RWPE1 (cell line): ENCODE measurements around the gene KDM4B.

Experiments used
- CTCF ChIA-PET: fragments of 350-600 bp; sonication (Branson Sonifier 250); formaldehyde crosslinking; extraction: SDS; loops from one replicate; lab custom pipeline; 2021; lab: Yijun Ruan, JAX
- POLR2A ChIA-PET: fragments of 400-600 bp; formaldehyde crosslinking; extraction: SDS; loops from one replicate; lab custom pipeline; 2020; ENCODE audit warnings: antibody characterized with exemption; ENCODE audit not compliant: low non-redundant PET; lab: Yijun Ruan, JAX
- DNase-seq: peaks from one replicate; pipeline ENCODE4 v3.0.0; 2012; ENCODE audit warnings: low spot score
- H3K27ac ChIP-seq: fragments of 450-650 bp; 2 replicates; pipeline ENCODE4 v1.5.1; 2017
- TF ChIP-seq, protein P1 (sequence below): fragments of 450-650 bp; conservative IDR thresholded peaks from 2 replicates; pipeline ENCODE4 v1.5.1; 2017; ENCODE audit warnings: low read depth, mild to moderate bottlenecking

KDM4B gene

DNA sequence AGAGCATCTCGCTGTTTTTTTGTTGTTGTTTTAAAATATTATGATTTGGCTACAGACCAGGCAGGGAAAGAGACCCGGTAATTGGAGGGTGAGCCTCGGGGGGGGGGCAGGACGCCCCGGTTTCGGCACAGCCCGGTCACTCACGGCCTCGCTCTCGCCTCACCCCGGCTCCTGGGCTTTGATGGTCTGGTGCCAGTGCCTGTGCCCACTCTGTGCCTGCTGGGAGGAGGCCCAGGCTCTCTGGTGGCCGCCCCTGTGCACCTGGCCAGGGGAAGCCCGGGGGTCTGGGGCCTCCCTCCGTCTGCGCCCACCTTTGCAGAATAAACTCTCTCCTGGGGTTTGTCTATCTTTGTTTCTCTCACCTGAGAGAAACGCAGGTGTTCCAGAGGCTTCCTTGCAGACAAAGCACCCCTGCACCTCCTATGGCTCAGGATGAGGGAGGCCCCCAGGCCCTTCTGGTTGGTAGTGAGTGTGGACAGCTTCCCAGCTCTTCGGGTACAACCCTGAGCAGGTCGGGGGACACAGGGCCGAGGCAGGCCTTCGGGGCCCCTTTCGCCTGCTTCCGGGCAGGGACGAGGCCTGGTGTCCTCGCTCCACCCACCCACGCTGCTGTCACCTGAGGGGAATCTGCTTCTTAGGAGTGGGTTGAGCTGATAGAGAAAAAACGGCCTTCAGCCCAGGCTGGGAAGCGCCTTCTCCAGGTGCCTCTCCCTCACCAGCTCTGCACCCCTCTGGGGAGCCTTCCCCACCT, 183.3 kb downstream of the KDM4B start:
- no peak for DNase-seq
- CTCF ChIA-PET: interaction anchor here (0.6 to 1.5 kb wide), 2 partner anchors 104 to 343 kb away, joined by 3 to 7 read pairs; no protein-coding TSS in a partner anchor
- TF ChIP-seq, protein P1, sequence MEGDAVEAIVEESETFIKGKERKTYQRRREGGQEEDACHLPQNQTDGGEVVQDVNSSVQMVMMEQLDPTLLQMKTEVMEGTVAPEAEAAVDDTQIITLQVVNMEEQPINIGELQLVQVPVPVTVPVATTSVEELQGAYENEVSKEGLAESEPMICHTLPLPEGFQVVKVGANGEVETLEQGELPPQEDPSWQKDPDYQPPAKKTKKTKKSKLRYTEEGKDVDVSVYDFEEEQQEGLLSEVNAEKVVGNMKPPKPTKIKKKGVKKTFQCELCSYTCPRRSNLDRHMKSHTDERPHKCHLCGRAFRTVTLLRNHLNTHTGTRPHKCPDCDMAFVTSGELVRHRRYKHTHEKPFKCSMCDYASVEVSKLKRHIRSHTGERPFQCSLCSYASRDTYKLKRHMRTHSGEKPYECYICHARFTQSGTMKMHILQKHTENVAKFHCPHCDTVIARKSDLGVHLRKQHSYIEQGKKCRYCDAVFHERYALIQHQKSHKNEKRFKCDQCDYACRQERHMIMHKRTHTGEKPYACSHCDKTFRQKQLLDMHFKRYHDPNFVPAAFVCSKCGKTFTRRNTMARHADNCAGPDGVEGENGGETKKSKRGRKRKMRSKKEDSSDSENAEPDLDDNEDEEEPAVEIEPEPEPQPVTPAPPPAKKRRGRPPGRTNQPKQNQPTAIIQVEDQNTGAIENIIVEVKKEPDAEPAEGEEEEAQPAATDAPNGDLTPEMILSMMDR: no peak
- POLR2A ChIA-PET: no interaction called here
- H3K27ac ChIP-seq: no peak overlapping the region

- ChIA-PET CTCF (interaction anchor here (1.5 kb wide), 1 partner anchor 104 kb away, joined by 7 read pairs; no protein-coding TSS in a partner anchor), POLR2A (no interaction called here)
- TF ChIP-seq, protein P1: no peak
- no peak for DNase-seq
- no peak overlapping the region for H3K27ac ChIP-seq
These were observed 184.0 kb downstream of the KDM4B start for GRCh38 chr19:5152767-5153532.

GRCh38 chr19:5153601-5154128, 184.8 kb downstream of the KDM4B start:
- CTCF ChIA-PET: interaction anchor here (1.0 to 1.5 kb wide), 4 partner anchors 8 to 166 kb away, joined by 4 to 7 read pairs (median 4); no protein-coding TSS in a partner anchor
- no peak overlapping the region for H3K27ac ChIP-seq
- TF ChIP-seq, protein P1: no peak
- POLR2A ChIA-PET: no interaction called here
- DNase-seq: no peak

DNA sequence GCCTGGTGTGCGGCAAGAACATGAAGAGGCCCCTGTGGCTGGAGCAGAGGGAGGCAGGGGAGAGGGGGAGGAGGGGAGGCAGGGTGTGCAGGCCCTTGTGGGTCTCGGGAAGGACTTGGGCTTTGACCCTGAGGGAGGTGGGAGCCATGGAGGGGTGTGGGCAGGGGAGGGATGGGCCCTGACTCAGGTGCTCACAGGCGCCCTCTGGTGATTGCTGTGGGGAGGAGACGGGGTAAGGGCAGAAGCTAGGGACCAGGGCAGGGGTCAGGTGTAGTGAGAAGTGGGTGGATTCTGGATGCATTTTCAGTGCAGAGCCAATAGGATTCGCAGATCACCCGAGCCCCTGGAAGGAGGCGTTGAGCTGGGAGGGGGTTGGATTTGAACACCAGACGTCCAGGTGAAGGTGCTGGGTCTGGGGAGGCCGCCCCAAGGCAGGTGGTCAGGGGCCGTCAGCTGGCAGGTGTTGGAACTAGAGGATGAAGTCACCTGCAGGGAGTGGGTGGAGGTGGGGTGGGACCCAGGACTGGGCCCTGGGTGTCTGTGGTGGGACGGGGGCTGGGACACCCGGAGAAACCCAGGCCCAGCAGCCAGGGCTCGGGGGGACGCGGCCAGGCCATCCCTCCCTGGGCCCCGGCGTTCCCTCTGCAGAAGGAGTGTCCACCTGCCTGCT, 185.4 kb downstream of the KDM4B start:
- no peak for DNase-seq
- ChIA-PET POLR2A (no interaction called here), CTCF (interaction anchor here (0.6 to 1.1 kb wide), 4 partner anchors 9 to 167 kb away, joined by 3 to 5 read pairs (median 4); no protein-coding TSS in a partner anchor)
- TF ChIP-seq, protein P1: peak; percentile 47
- no peak overlapping the region for H3K27ac ChIP-seq

GRCh38 chr19:5154799-5155426, 186.0 kb downstream of the KDM4B start:
- DNase-seq: no peak
- no peak overlapping the region for H3K27ac ChIP-seq
- TF ChIP-seq, protein P1: no peak
- ChIA-PET POLR2A (no interaction called here), CTCF (interaction anchor here (0.6 to 1.1 kb wide), 4 partner anchors 9 to 167 kb away, joined by 3 to 5 read pairs (median 4); no protein-coding TSS in a partner anchor)
